Measurements from ENCODE around the gene PRKAA1.

PRKAA1 gene

DNA sequence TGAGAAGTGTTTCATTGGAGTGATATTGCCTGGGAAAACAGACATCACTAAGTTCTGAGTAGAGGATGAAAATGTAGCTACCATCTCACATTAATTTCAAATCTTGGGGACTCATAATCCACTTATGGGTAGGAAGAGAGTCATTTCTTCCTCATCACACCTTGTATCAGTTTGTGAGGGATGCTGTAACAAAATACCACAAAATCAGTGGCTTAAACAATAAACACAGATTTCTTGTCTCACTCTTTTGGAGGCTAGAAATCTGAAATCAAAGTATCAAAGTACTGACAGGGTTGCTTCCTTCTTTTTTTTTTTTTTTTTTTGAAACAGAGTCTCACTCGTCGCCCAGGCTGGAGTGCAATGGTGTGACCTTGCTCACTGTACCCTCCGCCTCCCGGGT lies 46.4 kb upstream of the PRKAA1 start:
- H3K9ac ChIP-seq (ENCODE audit: low read length): no peak overlapping the region
- no peak for TF ChIP-seq EZH2 (IDR thresholded peaks at IDR 0.05; ENCODE audit: borderline replicate concordance, low read length)
- no peak for TF ChIP-seq CTCF (IDR thresholded peaks at IDR 0.05; ENCODE audit: low read length)
- no peaks in the 10 kb centered on the region for H3K9me3 ChIP-seq (ENCODE audit: low read length)
- no peak overlapping the region for H3K4me3 ChIP-seq (ENCODE audit: low read depth, low read length, poor library complexity, severe bottlenecking)
- no peak overlapping the region for H3K27ac ChIP-seq (ENCODE audit: low read depth, low read length, poor library complexity, severe bottlenecking)
- no peaks in the 10 kb centered on the region for H3K79me2 ChIP-seq (ENCODE audit: insufficient read depth, low read length)
- no peak overlapping the region for H2AFZ ChIP-seq (ENCODE audit: low read length)
- H3K4me2 ChIP-seq (ENCODE audit: low read length): no peak overlapping the region
- no peaks in the 10 kb centered on the region for H3K27me3 ChIP-seq (ENCODE audit: insufficient read depth, low read length)
- H3K4me1 ChIP-seq (ENCODE audit: insufficient read depth, low read length, severe bottlenecking): peaks cover 11% of the 10 kb centered on the region
- H4K20me1 ChIP-seq (ENCODE audit: insufficient read depth, low read length): no peaks in the 10 kb centered on the region
- no peaks in the 10 kb centered on the region for H3K36me3 ChIP-seq (ENCODE audit: insufficient read depth, low read length)
- H3K9me2 ChIP-seq (ENCODE audit: low read depth, low read length): no peaks in the 10 kb centered on the region
- no peaks in the 10 kb centered on the region for H3F3A ChIP-seq (ENCODE audit: insufficient read depth, low read length)

DNA sequence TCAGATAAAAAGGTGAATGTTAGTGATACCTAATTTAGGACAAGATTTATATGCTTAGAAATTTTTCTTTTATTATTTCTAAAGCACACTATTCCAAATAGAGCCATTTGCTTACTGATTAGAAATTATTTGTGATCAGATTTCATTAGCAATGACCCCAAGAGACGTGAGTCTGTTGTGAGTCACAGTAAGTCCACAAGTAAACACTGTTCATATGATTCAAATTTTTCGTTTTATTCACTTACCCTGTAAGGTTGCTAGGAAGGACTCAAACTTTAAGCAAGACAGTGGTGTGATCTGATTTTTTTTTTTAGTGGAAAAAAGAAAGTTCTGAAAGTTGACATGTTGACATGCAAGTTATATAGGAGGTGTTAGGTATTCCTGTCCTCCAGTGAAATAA lies 44.2 kb upstream of the PRKAA1 start:
- Histone ChIP-seq H3K36me3 (ENCODE audit: insufficient read depth, low read length) (no peaks in the 10 kb centered on the region), H3K9ac (ENCODE audit: low read length) (no peak overlapping the region), H3K4me1 (ENCODE audit: insufficient read depth, low read length, severe bottlenecking) (peaks cover 11% of the 10 kb centered on the region), H3K9me2 (ENCODE audit: low read depth, low read length) (no peaks in the 10 kb centered on the region), H3F3A (ENCODE audit: insufficient read depth, low read length) (no peaks in the 10 kb centered on the region), H3K27ac (ENCODE audit: low read depth, low read length, poor library complexity, severe bottlenecking) (no peak overlapping the region), H3K4me2 (ENCODE audit: low read length) (no peak overlapping the region), H3K9me3 (ENCODE audit: low read length) (no peaks in the 10 kb centered on the region), H4K20me1 (ENCODE audit: insufficient read depth, low read length) (no peaks in the 10 kb centered on the region), H3K4me3 (ENCODE audit: low read depth, low read length, poor library complexity, severe bottlenecking) (no peak overlapping the region), H3K27me3 (ENCODE audit: insufficient read depth, low read length) (no peaks in the 10 kb centered on the region), H3K79me2 (ENCODE audit: insufficient read depth, low read length) (no peaks in the 10 kb centered on the region), H2AFZ (ENCODE audit: low read length) (no peak overlapping the region)
- no peak for TF ChIP-seq CTCF (IDR thresholded peaks at IDR 0.05; ENCODE audit: low read length)
- no peak for TF ChIP-seq EZH2 (IDR thresholded peaks at IDR 0.05; ENCODE audit: borderline replicate concordance, low read length)

GRCh38 chr5:40841068-40841805 lies 43.1 kb upstream of the PRKAA1 start, which contains the start of gene CARD6:
Gene CARD6, plus strand, starts transcription at chr5:40841367. Its CDS starts 16 bp downstream, at chr5:40841383.
- peak within 1 kb of the TSS; percentile 66; the same call in 1 of the 2 replicates for H2AFZ ChIP-seq (ENCODE audit: low read length)
- H3K4me3 ChIP-seq (ENCODE audit: low read depth, low read length, poor library complexity, severe bottlenecking): peak within 1 kb of the TSS; percentile 31
- H3K27ac ChIP-seq (ENCODE audit: low read depth, low read length, poor library complexity, severe bottlenecking): no peak within 1 kb of the TSS
- TF ChIP-seq CTCF (IDR thresholded peaks at IDR 0.05; ENCODE audit: low read length) (no peak), EZH2 (IDR thresholded peaks at IDR 0.05; ENCODE audit: borderline replicate concordance, low read length) (no peak)
- H3K9me3 ChIP-seq (ENCODE audit: low read length): no peaks in the 10 kb centered on the region
- H3K4me2 ChIP-seq (ENCODE audit: low read length): peak within 1 kb of the TSS; percentile 36
- H3K9me2 ChIP-seq (ENCODE audit: low read depth, low read length): no peaks in the 10 kb centered on the region
- H3K27me3 ChIP-seq (ENCODE audit: insufficient read depth, low read length): no peaks in the 10 kb centered on the region
- H3F3A ChIP-seq (ENCODE audit: insufficient read depth, low read length): no peaks in the 10 kb centered on the region
- H4K20me1 ChIP-seq (ENCODE audit: insufficient read depth, low read length): no peaks in the 10 kb centered on the region
- peaks cover 12% of the 10 kb centered on the region for H3K4me1 ChIP-seq (ENCODE audit: insufficient read depth, low read length, severe bottlenecking)
- H3K79me2 ChIP-seq (ENCODE audit: insufficient read depth, low read length): no peaks in the 10 kb centered on the region
- peak within 1 kb of the TSS; percentile 38 for H3K9ac ChIP-seq (ENCODE audit: low read length)
- no peaks in the 10 kb centered on the region for H3K36me3 ChIP-seq (ENCODE audit: insufficient read depth, low read length)

All from OCI-LY1 (cell line).